Measurements from ENCODE around the gene TNNC2.

DNA sequence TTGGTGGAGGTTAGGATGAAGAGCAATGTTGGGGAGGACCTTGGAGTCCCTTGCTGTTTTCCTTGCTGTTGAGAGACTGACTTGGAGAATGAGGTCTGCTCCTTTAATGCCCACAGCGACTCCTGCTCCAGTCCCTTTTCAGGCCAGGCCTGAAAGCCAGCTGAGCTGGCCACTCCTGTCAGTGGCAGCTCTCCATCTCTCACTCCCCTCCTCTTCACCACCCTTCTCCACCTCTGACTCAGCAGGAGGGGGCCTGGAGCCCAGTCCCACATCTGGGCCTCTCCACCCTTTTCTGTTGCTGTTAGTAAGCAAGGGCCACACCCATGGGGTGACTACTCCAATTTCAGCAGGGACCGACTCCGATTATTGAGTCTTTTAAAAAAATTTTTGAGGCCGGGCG is 8.7 kb upstream of the TNNC2 start:
- TF ChIP-seq CBX2 (IDR thresholded peaks at IDR 0.05; ENCODE audit: borderline replicate concordance, low read depth) (no peak), CHD4 (IDR thresholded peaks at IDR 0.05; ENCODE audit: borderline replicate concordance) (no peak), ZFP36 (IDR thresholded peaks at IDR 0.05; ENCODE audit: borderline replicate concordance, partially characterized antibody) (no peak), MYC (IDR thresholded peaks at IDR 0.05; ENCODE audit: borderline replicate concordance, low read length) (no peak), POLR2A (IDR thresholded peaks at IDR 0.05; ENCODE audit: low read length) (no peak), RNF2 (IDR thresholded peaks at IDR 0.05; ENCODE audit: borderline replicate concordance, low read depth) (no peak)
- TF ChIP-seq, protein P1, sequence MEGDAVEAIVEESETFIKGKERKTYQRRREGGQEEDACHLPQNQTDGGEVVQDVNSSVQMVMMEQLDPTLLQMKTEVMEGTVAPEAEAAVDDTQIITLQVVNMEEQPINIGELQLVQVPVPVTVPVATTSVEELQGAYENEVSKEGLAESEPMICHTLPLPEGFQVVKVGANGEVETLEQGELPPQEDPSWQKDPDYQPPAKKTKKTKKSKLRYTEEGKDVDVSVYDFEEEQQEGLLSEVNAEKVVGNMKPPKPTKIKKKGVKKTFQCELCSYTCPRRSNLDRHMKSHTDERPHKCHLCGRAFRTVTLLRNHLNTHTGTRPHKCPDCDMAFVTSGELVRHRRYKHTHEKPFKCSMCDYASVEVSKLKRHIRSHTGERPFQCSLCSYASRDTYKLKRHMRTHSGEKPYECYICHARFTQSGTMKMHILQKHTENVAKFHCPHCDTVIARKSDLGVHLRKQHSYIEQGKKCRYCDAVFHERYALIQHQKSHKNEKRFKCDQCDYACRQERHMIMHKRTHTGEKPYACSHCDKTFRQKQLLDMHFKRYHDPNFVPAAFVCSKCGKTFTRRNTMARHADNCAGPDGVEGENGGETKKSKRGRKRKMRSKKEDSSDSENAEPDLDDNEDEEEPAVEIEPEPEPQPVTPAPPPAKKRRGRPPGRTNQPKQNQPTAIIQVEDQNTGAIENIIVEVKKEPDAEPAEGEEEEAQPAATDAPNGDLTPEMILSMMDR (IDR thresholded peaks at IDR 0.05) = no peak
